Neural cell (in vitro differentiated cells): ENCODE measurements around the gene ADAMTS8. TPM values are rescaled to one million over a fixed set of nuclear protein-coding genes. Genes with fewer than 3 reads are reported as not detected.

Experiments used
- H2AFZ ChIP-seq: fragments of 200-600, 300-800 bp; sonication (generic), shearing (Covaris generic); 2 replicates; pipeline ENCODE4 v1.6.0; 2014; ENCODE audit warnings: low read depth, mild to moderate bottlenecking, antibody characterized with exemption, low read length, moderate library complexity
- H3F3A ChIP-seq: fragments of 200-600 bp; shearing (Covaris generic); 2 replicates; pipeline ENCODE4 v1.6.1; 2016; ENCODE audit warnings: mild to moderate bottlenecking, moderate library complexity, mixed read lengths, antibody characterized with exemption, low read length; ENCODE audit not compliant: insufficient read depth, poor library complexity, severe bottlenecking
- H3K27ac ChIP-seq: fragments of 200-600, 300-800 bp; sonication (generic), shearing (Covaris generic); 2 replicates; pipeline ENCODE4 v1.5.1; 2014; ENCODE audit warnings: mild to moderate bottlenecking, low read length, moderate library complexity
- H3K27me3 ChIP-seq: fragments of 300-800, 200-600 bp; sonication (generic), shearing (Covaris generic); 2 replicates; pipeline ENCODE4 v1.6.0; 2014; ENCODE audit warnings: mild to moderate bottlenecking, low read depth, low read length, moderate library complexity; ENCODE audit not compliant: insufficient read depth
- H3K36me3 ChIP-seq: fragments of 300-800, 200-600 bp; sonication (generic), shearing (Covaris generic); 2 replicates; pipeline ENCODE4 v1.5.1; 2014; ENCODE audit warnings: mild to moderate bottlenecking, antibody characterized with exemption, low read length, moderate library complexity; ENCODE audit not compliant: insufficient read depth
- H3K4me2 ChIP-seq: fragments of 300-800, 200-600 bp; sonication (generic), shearing (Covaris generic); 2 replicates; pipeline ENCODE4 v1.6.0; 2014; ENCODE audit warnings: mild to moderate bottlenecking, low read length
- H3K4me3 ChIP-seq: fragments of 300-800, 200-600 bp; sonication (generic), shearing (Covaris generic); 2 replicates; pipeline ENCODE4 v1.5.1; 2014; ENCODE audit warnings: mild to moderate bottlenecking, low read length, moderate library complexity
- H3K79me2 ChIP-seq: fragments of 200-600 bp; shearing (Covaris generic); replicated peaks from 2 replicates; pipeline ENCODE4 v1.6.0; 2014; ENCODE audit warnings: mild to moderate bottlenecking, low read length, moderate library complexity; ENCODE audit not compliant: insufficient read depth
- H3K9ac ChIP-seq: fragments of 300-800, 200-600 bp; sonication (generic), shearing (Covaris generic); 2 replicates; pipeline ENCODE4 v1.6.1; 2016; ENCODE audit warnings: mild to moderate bottlenecking, low read length, mixed read lengths
- H3K9me2 ChIP-seq: fragments of 200-600 bp; shearing (Covaris generic); 2 replicates; pipeline ENCODE4 v1.6.1; 2016; ENCODE audit warnings: mild to moderate bottlenecking, low read length, mixed read lengths; ENCODE audit not compliant: insufficient read depth
- H3K9me3 ChIP-seq: fragments of 200-600, 300-800 bp; sonication (generic), shearing (Covaris generic); 2 replicates; pipeline ENCODE4 v1.6.1; 2016; ENCODE audit warnings: mild to moderate bottlenecking, mixed run types, low read length, moderate library complexity, mixed read lengths
- H4K20me1 ChIP-seq: fragments of 200-600 bp; shearing (Covaris generic); 2 replicates; pipeline ENCODE4 v1.6.1; 2016; ENCODE audit warnings: mild to moderate bottlenecking, mixed run types; ENCODE audit not compliant: insufficient read depth
- EP300 ChIP-seq: fragments of 450-650 bp; conservative IDR thresholded peaks from 2 replicates; pipeline ENCODE4 v1.6.1; 2014; ENCODE audit warnings: antibody characterized with exemption, mild to moderate bottlenecking, moderate library complexity; ENCODE audit not compliant: poor library complexity, severe bottlenecking
- EZH2 ChIP-seq: fragments of 200-600, 300-800 bp; shearing (Covaris generic), sonication (generic); IDR thresholded peaks from 2 replicates; pipeline ENCODE4 v1.6.1; 2014; ENCODE audit warnings: antibody characterized with exemption, low read length, borderline replicate concordance, mild to moderate bottlenecking; ENCODE audit not compliant: insufficient read depth, poor library complexity, severe bottlenecking
- MXI1 ChIP-seq: fragments of 450-650 bp; conservative IDR thresholded peaks from 2 replicates; pipeline ENCODE4 v1.6.1; 2014; ENCODE audit warnings: antibody characterized with exemption, mild to moderate bottlenecking; ENCODE audit not compliant: poor library complexity, severe bottlenecking
- POLR2AphosphoS5 ChIP-seq: IDR thresholded peaks from 2 replicates; pipeline ENCODE4 v1.6.1; 2012
- RAD21 ChIP-seq: fragments of 450-650 bp; conservative IDR thresholded peaks from 2 replicates; pipeline ENCODE4 v1.6.1; 2014; ENCODE audit warnings: antibody characterized with exemption, mild to moderate bottlenecking, moderate library complexity
- SMC3 ChIP-seq: fragments of 450-650 bp; conservative IDR thresholded peaks from 2 replicates; pipeline ENCODE4 v1.6.1; 2014; ENCODE audit warnings: antibody characterized with exemption, mild to moderate bottlenecking, moderate library complexity; ENCODE audit not compliant: poor library complexity
- TAF1 ChIP-seq: IDR thresholded peaks from 2 replicates; pipeline ENCODE4 v1.6.1; 2012; ENCODE audit warnings: low read depth
- polyA plus RNA-seq: library from polyadenylated mRNA; depleted of rRNA; stranded (reverse); fragments of >200 nt; gene quantifications from 2 replicates; pipeline ENCODE4 v1.2.3, GENCODE V29; 2014
- TF ChIP-seq, protein P1 (sequence below): fragments of 450-650 bp; IDR thresholded peaks from 2 replicates; pipeline ENCODE4 v1.5.1; 2014; ENCODE audit warnings: antibody characterized with exemption, mild to moderate bottlenecking, moderate library complexity; ENCODE audit not compliant: poor library complexity, severe bottlenecking
- TF ChIP-seq, protein P2 (sequence below): IDR thresholded peaks from 2 replicates; pipeline ENCODE4 v1.6.1; 2012; ENCODE audit warnings: borderline replicate concordance

ADAMTS8 gene
- polyA plus RNA-seq, 1 donor from 2014 or later, result 0.94 TPM

DNA sequence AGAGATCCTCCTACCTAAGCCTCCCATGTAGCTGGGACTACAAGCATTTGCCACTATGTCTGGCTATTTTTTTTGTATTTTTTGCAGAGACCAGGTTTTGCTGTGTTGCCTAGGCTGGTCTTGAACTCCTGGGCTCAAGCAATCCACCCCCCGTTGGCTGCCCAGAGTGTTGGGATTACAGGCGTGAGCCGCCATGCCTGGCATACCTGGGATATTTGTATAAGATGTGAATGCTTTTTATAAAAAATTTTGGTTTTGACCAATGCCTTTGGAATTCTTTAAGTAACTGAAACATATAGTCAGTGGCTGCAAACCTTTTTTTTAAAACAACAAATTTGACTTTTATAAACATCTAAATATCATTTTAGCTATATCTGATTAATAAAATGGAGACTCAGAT, 42.4 kb downstream of the ADAMTS8 start:
- H3K9ac ChIP-seq, result no peak overlapping the region
- H3K4me2 ChIP-seq, result no peak overlapping the region
- no peak overlapping the region for H2AFZ ChIP-seq
- TF ChIP-seq, protein P1, sequence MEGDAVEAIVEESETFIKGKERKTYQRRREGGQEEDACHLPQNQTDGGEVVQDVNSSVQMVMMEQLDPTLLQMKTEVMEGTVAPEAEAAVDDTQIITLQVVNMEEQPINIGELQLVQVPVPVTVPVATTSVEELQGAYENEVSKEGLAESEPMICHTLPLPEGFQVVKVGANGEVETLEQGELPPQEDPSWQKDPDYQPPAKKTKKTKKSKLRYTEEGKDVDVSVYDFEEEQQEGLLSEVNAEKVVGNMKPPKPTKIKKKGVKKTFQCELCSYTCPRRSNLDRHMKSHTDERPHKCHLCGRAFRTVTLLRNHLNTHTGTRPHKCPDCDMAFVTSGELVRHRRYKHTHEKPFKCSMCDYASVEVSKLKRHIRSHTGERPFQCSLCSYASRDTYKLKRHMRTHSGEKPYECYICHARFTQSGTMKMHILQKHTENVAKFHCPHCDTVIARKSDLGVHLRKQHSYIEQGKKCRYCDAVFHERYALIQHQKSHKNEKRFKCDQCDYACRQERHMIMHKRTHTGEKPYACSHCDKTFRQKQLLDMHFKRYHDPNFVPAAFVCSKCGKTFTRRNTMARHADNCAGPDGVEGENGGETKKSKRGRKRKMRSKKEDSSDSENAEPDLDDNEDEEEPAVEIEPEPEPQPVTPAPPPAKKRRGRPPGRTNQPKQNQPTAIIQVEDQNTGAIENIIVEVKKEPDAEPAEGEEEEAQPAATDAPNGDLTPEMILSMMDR, result no peak
- TF ChIP-seq MXI1 (no peak), SMC3 (no peak), TAF1 (no peak), POLR2AphosphoS5 (no peak), RAD21 (no peak), EP300 (no peak)
- H4K20me1 ChIP-seq, result no peaks in the 10 kb centered on the region
- no peaks in the 10 kb centered on the region for H3F3A ChIP-seq
- no peaks in the 10 kb centered on the region for H3K36me3 ChIP-seq
- no peaks in the 10 kb centered on the region for H3K27me3 ChIP-seq
- no peak overlapping the region for H3K27ac ChIP-seq
- no peaks in the 10 kb centered on the region for H3K9me2 ChIP-seq
- no peaks in the 10 kb centered on the region for H3K79me2 ChIP-seq
- H3K9me3 ChIP-seq, result no peaks in the 10 kb centered on the region
- no peak overlapping the region for H3K4me3 ChIP-seq

DNA sequence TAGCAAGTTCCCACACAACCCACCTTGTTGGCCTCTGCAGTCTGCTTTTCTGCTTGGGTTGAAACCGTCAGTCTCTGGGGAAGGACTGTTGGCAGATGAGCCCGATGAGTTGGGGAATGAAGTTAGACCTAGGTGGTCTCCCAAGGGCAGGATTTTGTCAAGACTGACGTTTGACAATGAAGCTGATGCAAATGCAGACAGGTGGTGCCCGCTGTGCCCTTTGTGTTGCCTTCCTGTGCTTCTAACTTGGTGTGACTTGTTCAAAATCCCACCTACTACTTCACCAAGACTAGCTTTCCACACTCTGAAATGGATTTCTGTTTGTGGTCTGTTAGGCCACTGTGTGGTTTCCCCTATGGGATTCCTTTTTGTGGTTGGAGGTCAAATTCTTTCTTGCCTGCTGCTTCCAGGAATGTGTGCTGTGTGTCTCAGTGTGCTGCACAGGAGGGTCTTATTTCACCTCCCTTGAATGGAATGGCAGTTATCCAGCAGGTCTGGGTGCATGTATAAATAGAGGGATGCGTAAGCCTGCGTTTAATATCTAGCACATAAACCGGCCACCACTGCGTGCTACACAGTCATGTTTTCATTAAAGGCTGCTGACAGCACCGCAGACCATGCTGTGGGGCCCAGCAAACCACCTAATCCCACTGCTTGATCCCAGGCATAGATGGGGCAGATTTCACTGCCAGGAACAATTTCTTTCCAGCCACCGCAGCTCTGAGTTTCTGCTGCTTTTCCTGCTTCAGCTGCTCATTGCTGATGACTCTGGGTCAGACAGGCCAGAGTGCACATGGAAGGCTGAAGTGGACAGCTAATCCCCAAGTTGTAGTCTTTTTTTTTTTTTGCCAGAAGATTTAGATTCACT, 44.8 kb downstream of the ADAMTS8 start:
- TF ChIP-seq EP300 (no peak), MXI1 (no peak), SMC3 (no peak), EZH2 (no peak), POLR2AphosphoS5 (no peak), TAF1 (no peak), RAD21 (no peak)
- TF ChIP-seq, protein P2, sequence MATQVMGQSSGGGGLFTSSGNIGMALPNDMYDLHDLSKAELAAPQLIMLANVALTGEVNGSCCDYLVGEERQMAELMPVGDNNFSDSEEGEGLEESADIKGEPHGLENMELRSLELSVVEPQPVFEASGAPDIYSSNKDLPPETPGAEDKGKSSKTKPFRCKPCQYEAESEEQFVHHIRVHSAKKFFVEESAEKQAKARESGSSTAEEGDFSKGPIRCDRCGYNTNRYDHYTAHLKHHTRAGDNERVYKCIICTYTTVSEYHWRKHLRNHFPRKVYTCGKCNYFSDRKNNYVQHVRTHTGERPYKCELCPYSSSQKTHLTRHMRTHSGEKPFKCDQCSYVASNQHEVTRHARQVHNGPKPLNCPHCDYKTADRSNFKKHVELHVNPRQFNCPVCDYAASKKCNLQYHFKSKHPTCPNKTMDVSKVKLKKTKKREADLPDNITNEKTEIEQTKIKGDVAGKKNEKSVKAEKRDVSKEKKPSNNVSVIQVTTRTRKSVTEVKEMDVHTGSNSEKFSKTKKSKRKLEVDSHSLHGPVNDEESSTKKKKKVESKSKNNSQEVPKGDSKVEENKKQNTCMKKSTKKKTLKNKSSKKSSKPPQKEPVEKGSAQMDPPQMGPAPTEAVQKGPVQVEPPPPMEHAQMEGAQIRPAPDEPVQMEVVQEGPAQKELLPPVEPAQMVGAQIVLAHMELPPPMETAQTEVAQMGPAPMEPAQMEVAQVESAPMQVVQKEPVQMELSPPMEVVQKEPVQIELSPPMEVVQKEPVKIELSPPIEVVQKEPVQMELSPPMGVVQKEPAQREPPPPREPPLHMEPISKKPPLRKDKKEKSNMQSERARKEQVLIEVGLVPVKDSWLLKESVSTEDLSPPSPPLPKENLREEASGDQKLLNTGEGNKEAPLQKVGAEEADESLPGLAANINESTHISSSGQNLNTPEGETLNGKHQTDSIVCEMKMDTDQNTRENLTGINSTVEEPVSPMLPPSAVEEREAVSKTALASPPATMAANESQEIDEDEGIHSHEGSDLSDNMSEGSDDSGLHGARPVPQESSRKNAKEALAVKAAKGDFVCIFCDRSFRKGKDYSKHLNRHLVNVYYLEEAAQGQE, result no peak
- TF ChIP-seq, protein P1, result no peak
- no peaks in the 10 kb centered on the region for H3K36me3 ChIP-seq
- no peak overlapping the region for H3K27ac ChIP-seq
- H3K27me3 ChIP-seq, result no peaks in the 10 kb centered on the region
- H3K9me3 ChIP-seq, result no peaks in the 10 kb centered on the region
- no peak overlapping the region for H3K4me2 ChIP-seq
- no peak overlapping the region for H2AFZ ChIP-seq
- H3K79me2 ChIP-seq, result no peaks in the 10 kb centered on the region
- H3F3A ChIP-seq, result no peaks in the 10 kb centered on the region
- H4K20me1 ChIP-seq, result no peaks in the 10 kb centered on the region
- no peak overlapping the region for H3K9ac ChIP-seq
- H3K9me2 ChIP-seq, result no peaks in the 10 kb centered on the region
- H3K4me3 ChIP-seq, result no peak overlapping the region
